Glomerular visceral epithelial cell (primary cell): ENCODE results near the gene REXO5.
"Not testable (repeated sequence)": the region's sequence is repeated elsewhere in the genome, so short reads cannot be mapped to it uniquely, and the experiment has no call there.

Source experiments
- DNase-seq: peaks from one replicate; pipeline ENCODE4 v3.0.0-alpha.2; 2016; ENCODE audit errors: extremely low spot score

Gene REXO5

GRCh38 chr16:20806168-20807050 is at the start of gene REXO5, which contains the start of gene ERI2:
TSS of gene REXO5 (plus strand) at chr16:20806527. CDS start at chr16:20806954, 427 bp downstream.
TSS of gene ERI2 (minus strand) at chr16:20806472. CDS start at chr16:20806430, 42 bp downstream.
- DNase-seq, result peak; percentile 94

DNA sequence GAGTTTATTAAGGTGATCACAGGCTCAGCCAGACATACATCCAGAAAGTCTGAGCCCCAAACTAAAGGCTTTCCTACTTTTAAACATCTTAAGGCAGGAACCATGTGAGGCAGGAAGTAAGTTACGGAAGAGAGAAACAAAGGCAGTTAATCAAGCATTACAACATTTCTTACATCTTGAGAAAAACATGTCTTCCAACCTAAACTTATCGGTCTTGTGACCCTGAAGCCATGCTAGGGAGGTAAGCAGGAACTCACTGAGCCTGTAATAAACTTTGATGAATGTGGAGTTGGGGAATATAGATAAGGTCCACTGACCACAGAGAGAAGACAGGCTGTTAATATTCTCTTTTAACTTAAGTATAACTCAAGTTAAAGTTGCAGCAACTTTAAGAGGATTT is 46.0 kb upstream of the REXO5 start:
- DNase-seq, result no peak

DNA sequence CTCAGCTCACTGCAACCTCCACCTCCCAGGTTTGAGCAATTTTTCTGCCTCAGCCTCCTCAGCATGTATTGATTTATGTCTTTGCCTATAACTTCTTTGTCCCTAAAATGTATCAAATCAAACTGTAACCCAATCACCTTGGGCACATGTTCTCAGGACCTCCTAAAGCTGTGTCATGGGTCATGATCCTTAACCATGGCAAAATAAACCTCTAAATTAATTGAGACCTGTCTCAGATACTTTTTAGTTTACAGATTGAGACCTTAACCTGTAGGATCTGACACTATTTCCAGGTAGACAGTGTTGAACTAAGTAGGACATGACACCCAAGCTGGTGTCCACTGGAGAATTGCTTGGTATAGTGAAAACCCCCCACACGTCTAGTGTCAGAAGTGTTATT is 45.2 kb upstream of the REXO5 start:
- DNase-seq, result no peak

- no peak for DNase-seq
Observed at GRCh38 chr16:20762404-20763123, 43.8 kb upstream of the REXO5 start.

DNA sequence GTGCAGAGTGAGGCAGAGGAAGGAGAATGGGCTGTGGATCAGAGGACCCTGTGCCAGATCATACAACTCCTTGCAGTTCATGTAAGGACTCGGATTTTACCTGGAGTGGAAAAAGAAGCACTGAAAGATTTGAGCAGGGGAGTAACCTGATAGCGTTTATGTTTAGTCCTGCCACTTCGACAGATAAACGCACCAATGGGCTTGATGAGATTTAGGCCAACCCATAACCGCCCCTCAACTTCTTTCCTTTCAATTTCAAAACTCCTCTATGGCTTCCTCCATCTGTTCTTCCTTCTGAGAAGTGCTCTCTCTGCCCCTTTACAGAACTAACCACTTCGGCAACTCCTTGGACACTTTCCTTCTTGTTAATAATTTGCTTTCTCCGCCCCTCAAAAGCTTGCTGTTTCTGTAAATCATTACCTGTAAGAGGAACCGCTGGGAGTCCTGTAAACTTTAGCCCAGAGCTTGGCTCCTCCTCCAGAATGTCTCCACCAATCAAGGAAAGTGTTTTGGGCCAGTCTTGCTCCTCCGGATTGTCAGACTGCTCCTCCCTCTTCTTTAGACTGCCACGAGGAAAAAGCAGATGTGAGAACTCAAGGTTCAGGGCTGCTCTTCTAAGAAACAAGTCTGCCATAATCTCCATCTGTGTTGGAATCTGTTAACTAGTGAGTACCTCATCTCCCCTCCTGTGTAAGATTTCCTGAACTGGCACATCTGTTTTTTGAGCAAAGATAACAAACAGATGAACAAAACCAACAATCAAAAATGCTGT is 42.7 kb upstream of the REXO5 start, which contains the start of gene ACSM3:
ACSM3 (plus strand) TSS at position 554 of the 772 bp plus-strand sequence. CDS start 6,021 bp downstream, outside the sequence.
- DNase-seq, result peak; percentile 93

- DNase-seq, result not testable (repeated sequence)
Observed at GRCh38 chr16:20764448-20764847, 41.9 kb upstream of the REXO5 start.

GRCh38 chr16:20765732-20766131 is 40.6 kb upstream of the REXO5 start:
- DNase-seq, result no peak

DNA sequence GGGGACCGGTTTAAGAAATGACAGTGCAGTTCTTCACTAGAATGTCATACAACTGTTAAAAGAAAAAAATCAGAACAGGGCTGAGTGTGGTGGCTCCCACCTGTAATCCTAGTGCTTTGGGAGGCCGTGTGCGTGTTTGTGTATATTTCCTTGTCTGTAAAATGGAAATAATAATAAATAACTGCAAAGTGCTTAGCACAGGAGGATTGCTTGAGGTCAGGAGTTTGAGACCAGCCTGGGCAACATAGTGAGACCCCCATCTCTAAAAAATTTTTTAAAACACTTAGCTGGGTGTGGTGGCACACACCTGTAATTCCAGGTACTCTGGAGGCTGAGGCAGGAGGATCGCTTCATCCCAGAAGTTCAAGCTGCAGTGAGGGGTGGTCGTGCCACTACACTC is 40.0 kb upstream of the REXO5 start:
- DNase-seq, result no peak

DNA sequence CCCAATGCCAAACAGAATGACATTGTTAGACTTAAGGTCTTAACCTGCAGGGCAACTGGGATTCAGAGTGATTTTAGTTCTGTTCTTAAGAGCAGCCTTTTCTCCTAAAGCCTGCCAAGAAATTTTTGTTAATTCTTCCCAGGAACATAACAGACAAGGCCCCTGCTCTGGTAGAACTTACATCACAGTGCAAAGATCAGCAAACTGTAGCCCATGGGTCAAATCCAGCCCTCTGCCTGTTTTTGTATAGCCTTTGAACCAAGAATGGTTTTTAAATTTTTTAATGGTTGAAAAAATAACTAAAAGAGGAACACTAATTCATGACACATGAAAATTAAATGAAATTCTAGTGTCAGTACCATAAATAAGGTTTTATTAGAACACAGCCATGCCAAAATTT is 38.8 kb upstream of the REXO5 start:
- no peak for DNase-seq

GRCh38 chr16:20768121-20768520 is 38.2 kb upstream of the REXO5 start:
- no peak for DNase-seq

DNA sequence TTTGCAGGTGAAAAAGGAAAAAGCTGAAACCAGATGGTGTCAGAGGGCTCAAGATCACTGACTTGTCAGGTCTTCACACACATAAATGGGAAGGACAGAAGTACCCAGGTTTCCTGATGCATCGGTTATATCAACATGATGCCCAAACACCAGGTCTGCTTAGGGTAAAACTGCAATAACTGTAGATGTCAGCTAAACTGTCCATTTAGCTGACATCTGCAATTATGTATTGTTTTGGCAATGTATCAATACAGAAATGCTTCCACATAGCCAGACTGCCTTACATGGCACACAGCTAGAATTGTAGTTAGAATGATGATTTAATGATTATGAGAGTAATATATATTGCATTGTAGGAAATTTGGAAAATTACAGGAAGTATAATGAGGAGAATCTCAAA is 37.5 kb upstream of the REXO5 start:
- DNase-seq, result no peak

DNA sequence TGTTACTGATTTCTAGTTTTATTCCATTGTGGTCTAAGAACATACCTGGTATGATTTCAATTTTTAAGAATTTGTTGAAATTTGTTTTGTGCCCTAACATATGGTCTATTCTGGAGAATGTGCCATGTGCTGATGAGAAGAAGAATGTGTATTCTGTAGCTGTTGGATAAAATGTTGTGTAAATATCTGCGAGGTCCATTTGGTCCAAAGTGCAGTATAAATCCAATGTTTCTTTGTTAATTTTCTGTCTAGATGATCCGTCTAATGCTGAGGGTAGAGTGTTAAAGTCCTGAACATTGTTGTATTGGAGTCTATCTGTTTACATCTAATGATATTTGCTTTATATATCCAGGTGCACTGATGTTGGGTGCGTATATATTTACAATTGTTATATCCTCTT is 32.6 kb upstream of the REXO5 start:
- DNase-seq, result no peak

DNA sequence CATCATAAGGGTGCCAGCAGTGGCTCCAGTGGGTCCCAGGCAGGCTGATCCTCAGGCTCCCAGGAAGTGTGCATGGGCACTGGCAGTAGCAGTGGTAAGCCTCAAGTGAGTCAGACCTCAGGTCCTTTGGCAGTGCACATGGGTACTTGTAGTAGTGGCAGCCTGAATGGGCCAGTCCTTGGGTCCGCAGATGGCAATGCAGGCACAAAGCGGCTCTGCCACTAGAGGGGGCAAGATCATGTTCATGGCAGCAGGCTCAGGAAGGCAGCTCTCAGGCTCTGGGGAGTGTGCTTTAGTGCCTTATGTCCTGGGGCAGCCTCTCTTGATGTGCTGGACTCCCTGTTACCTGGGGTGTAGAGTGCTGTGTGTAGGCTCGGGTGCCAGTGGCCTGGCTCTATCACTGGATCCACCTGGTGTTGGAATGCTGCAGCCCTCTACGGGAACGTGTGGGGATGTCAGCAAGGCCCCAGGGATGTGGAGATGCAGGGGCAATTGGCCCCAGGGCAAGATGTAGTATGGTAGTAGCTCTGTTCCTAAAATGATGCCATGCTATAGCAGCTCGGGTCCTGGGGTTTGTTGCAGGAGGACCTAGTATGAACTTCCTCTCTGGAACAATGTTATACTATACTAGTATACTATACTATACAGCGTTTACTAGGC is 31.5 kb upstream of the REXO5 start:
- DNase-seq, result peak; percentile 73

DNA sequence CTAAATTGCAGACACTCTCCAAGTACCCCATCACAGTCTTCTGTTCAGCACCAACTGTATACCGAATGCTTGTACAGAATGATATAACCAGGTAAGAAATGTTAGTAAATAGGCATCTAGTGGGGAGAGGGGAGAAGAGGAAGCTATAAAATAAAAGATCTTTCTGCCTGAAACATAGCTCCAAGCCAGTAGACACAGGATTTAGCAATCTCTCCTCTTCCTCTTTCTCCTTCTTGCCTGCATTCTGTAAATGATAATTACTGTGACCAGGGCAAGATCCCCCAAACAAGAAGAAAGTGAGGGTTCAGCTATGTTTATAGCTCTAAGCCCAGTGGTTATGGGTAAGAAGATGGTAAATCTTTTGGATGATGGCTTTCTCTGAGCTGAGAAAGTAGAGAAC is 24.6 kb upstream of the REXO5 start:
- DNase-seq, result no peak

GRCh38 chr16:20782470-20782869 is 23.9 kb upstream of the REXO5 start:
- DNase-seq, result no peak

DNA sequence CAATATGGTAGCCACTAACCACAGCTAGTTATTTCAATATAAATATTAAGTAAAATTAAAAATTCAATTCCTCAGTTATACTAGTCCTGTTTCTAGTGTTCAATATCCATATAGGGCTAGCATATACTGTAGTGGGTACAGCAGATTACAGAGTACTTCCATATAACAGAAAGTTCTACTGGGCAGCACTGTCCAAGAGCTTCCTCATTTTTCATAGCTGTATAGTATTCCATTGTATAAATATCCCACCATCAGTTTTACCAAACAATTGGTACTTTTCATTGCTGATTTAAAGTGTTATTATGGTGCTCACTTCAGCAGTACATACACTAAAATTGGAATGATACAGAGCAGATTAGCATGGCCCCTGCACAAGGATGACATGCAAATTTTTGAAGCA is 22.1 kb upstream of the REXO5 start:
- DNase-seq, result no peak

DNA sequence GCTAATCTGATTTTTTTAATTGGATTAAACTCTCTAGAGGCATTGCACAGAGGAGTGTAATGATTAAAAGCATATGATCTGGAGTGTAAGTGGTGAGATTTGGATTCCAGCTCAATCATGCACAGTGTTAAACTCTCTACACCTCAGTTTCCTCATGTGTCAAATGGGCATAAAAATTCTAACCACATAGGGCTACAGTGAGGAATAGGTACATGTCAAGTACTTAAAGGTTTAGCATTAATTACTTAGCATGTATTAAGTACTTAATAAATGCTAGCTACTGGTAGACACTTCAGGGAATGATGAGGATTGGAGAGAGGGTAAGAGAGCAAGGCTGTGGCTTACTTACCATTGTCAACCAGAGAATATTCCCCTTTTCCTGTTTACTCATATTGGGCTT is 17.2 kb upstream of the REXO5 start:
- DNase-seq, result no peak

- DNase-seq, result no peak
Observed at GRCh38 chr16:20791923-20792612, 14.3 kb upstream of the REXO5 start.

DNA sequence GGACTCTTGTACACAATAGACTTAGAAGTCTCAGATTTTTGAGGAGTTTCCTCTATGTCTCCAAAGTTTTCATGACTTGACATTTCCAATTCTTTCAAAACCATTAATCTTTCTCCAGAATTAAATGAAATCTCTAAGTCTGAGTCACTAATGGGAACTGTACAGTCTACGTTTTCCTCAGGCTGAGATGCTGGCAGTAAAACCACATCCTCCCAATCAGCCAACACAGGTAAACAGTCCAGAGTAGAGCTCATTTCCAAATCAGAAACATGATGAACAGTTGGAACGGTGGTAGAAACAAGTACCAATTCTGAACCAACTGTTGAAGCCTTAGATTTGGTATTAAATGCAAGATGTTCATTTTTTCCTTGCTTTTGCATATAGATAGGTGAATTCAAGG is 8.0 kb upstream of the REXO5 start:
- no peak for DNase-seq

- no peak for DNase-seq
Observed at GRCh38 chr16:20799599-20799998, 6.7 kb upstream of the REXO5 start.

- DNase-seq, result no peak
Observed at GRCh38 chr16:20801278-20801677, 5.0 kb upstream of the REXO5 start.
